K562 (cell line): ENCODE results near the gene JKAMP. TPM values are rescaled to one million over a fixed set of nuclear protein-coding genes. Genes with fewer than 3 reads are reported as not detected.

Source experiments
- ATAC-seq: fragments of 200-7000 bp; cut with Tn5 transposase; 3 replicates; pipeline ENCODE4 v1.9.1; 2020; ENCODE audit warnings: moderate library complexity
- BruUV-seq: library from RNA; stranded (reverse); fragments of 400-500 nt; replicated peaks from 2 replicates; lab custom pipeline; 2021; lab: Mats Ljungman, UMichigan
- CTCF ChIA-PET: fragments of 300-600 bp; formaldehyde crosslinking; extraction: SDS; loops from one replicate; lab custom pipeline; 2021; ENCODE audit warnings: low intra/inter-chr PET ratio; lab: Yijun Ruan, JAX
- POLR2A ChIA-PET: fragments of 300-600, 350-650 bp; sonication (Branson Sonifier 250); formaldehyde crosslinking; extraction: SDS; loops from one replicate; lab custom pipeline; 2021; ENCODE audit warnings: antibody characterized with exemption, inconsistent platforms; lab: Yijun Ruan, JAX
- DNase-seq, 4 experiments: peaks; one replicate each; pipeline versions ENCODE4 v3.0.0 to v3.0.0-alpha.2; 2011 to 2018; ENCODE audit warnings: low spot score in 3 of 4, mixed read lengths in 3 of 4; ENCODE audit errors: extremely low read depth in 1 of 4
- FAIRE-seq: peaks from 2 replicates; lab custom pipeline; 2011; peaks lifted over from hg19 to GRCh38; lab: Jason Lieb, UNC
- H2AFZ ChIP-seq: 2 replicates; pipeline ENCODE4 v1.6.0; 2011; ENCODE audit warnings: low read depth, low read length, control low read depth, inconsistent platforms
- H3K27ac ChIP-seq: fragments of 200-600 bp; 3 replicates; pipeline ENCODE4 v1.8.0; 2011; ENCODE audit warnings: low read depth, mild to moderate bottlenecking, control low read depth, inconsistent platforms, low read length, moderate library complexity, mixed read lengths; ENCODE audit errors: extremely low read depth
- H3K27me3 ChIP-seq, 2 experiments: fragments of 300-600 bp in 1 of 2; 2 replicates in 1 of 2; 3 replicates in 1 of 2; pipeline versions ENCODE4 v1.6.0 to v1.8.0; 2011; ENCODE audit warnings: inconsistent platforms in 2 of 2, low read length in 2 of 2, mild to moderate bottlenecking in 1 of 2, mixed read lengths in 1 of 2, moderate library complexity in 1 of 2; ENCODE audit not compliant: control insufficient read depth in 2 of 2, insufficient read depth in 2 of 2
- H3K36me3 ChIP-seq: fragments of 300-600 bp; 3 replicates; pipeline ENCODE4 v1.8.0; 2011; ENCODE audit warnings: mild to moderate bottlenecking, low read length, inconsistent platforms; ENCODE audit not compliant: control insufficient read depth, insufficient read depth
- H3K4me1 ChIP-seq, 2 experiments: fragments of 200-600 bp in 1 of 2; replicated peaks in 1 of 2; 2 replicates in 1 of 2; 3 replicates in 1 of 2; pipeline versions ENCODE4 v1.5.1 to v1.8.0; 2011; ENCODE audit warnings: inconsistent platforms in 2 of 2, low read length in 2 of 2, mild to moderate bottlenecking in 1 of 2, mixed read lengths in 1 of 2, moderate library complexity in 1 of 2; ENCODE audit not compliant: control insufficient read depth in 2 of 2, insufficient read depth in 2 of 2
- H3K4me2 ChIP-seq: 2 replicates; pipeline ENCODE4 v1.6.1; 2011; ENCODE audit warnings: low read length, control low read depth, inconsistent platforms, mixed read lengths; ENCODE audit not compliant: insufficient read depth
- H3K4me3 ChIP-seq: fragments of 200-600 bp; sonication (generic), shearing (Covaris generic); 2 replicates; pipeline ENCODE4 v1.5.1; 2016; ENCODE audit warnings: control low read depth, inconsistent platforms
- H3K79me2 ChIP-seq: fragments of 200-600 bp; 3 replicates; pipeline ENCODE4 v1.8.0; 2011; ENCODE audit warnings: low read length, inconsistent platforms; ENCODE audit not compliant: control insufficient read depth, insufficient read depth
- H3K9ac ChIP-seq, 2 experiments: 2 replicates each; pipeline versions ENCODE4 v1.6.0 to v1.6.1; 2011; ENCODE audit warnings: low read depth in 2 of 2, low read length in 2 of 2, control low read depth in 1 of 2, inconsistent platforms in 1 of 2, mild to moderate bottlenecking in 1 of 2, mixed read lengths in 1 of 2; ENCODE audit not compliant: insufficient read depth in 1 of 2
- H3K9me1 ChIP-seq: one replicate; pipeline ENCODE4 v1.6.0; 2011; ENCODE audit warnings: inconsistent platforms, mild to moderate bottlenecking, low read length, moderate library complexity; ENCODE audit not compliant: control insufficient read depth, insufficient read depth
- H3K9me3 ChIP-seq: replicated peaks from 2 replicates; pipeline ENCODE4 v1.5.1; 2011; ENCODE audit warnings: low read depth, low read length, inconsistent platforms; ENCODE audit not compliant: control insufficient read depth, insufficient read depth
- H4K20me1 ChIP-seq: replicated peaks from 2 replicates; pipeline ENCODE4 v1.6.1; 2011; ENCODE audit warnings: low read length, inconsistent platforms, mixed read lengths; ENCODE audit not compliant: control insufficient read depth, insufficient read depth
- EP400 ChIP-seq: fragments of 450-650 bp; IDR thresholded peaks from 2 replicates; pipeline ENCODE4 v1.6.1; 2017; ENCODE audit warnings: antibody characterized with exemption, mild to moderate bottlenecking, moderate library complexity
- HDAC3 ChIP-seq: fragments of 450-650 bp; IDR thresholded peaks from 2 replicates; pipeline ENCODE4 v1.6.1; 2018; ENCODE audit warnings: borderline replicate concordance, mild to moderate bottlenecking, moderate library complexity; ENCODE audit not compliant: partially characterized antibody
- NCOR1 ChIP-seq: fragments of 450-650 bp; IDR thresholded peaks from 2 replicates; pipeline ENCODE4 v1.6.1; 2016; ENCODE audit warnings: mild to moderate bottlenecking, moderate library complexity
- RBM15 ChIP-seq: fragments of 200-400 bp; formaldehyde crosslinking; IDR thresholded peaks from 2 replicates; pipeline ENCODE4 v1.6.1; 2018; ENCODE audit warnings: mild to moderate bottlenecking, low read length, moderate library complexity; ENCODE audit not compliant: insufficient read depth
- ZBTB8A ChIP-seq: fragments of 450-650 bp; IDR thresholded peaks from 2 replicates; pipeline ENCODE4 v1.6.1; 2018; ENCODE audit warnings: mild to moderate bottlenecking, moderate library complexity; ENCODE audit not compliant: partially characterized antibody
- ZC3H11A ChIP-seq: IDR thresholded peaks from 2 replicates; pipeline ENCODE4 v1.6.1; 2012; ENCODE audit warnings: low read depth, low read length, improper control_type of control experiment
- ZNF133 ChIP-seq: fragments of 250-450 bp; sonication (Bioruptor Pico); IDR thresholded peaks from 2 replicates; pipeline ENCODE4 v1.4.0; 2020; ENCODE audit warnings: mild to moderate bottlenecking
- ZNF707 ChIP-seq: fragments of 250-450 bp; sonication (Bioruptor Pico); conservative IDR thresholded peaks from 2 replicates; pipeline ENCODE4 v1.8.0; 2022; ENCODE audit warnings: inconsistent platforms, mild to moderate bottlenecking, moderate library complexity
- ZNF785 ChIP-seq: fragments of 250-450 bp; sonication (Bioruptor Pico); IDR thresholded peaks from 2 replicates; pipeline ENCODE4 v1.4.0; 2020; ENCODE audit warnings: mild to moderate bottlenecking
- ZNF79 ChIP-seq: fragments of 250-450 bp; sonication (Bioruptor Pico); IDR thresholded peaks from 2 replicates; pipeline ENCODE4 v1.4.0; 2020; ENCODE audit warnings: low read depth, mild to moderate bottlenecking, moderate library complexity
- WGBS: fragments of 100-300 bp; shearing (Covaris generic); methylation state at CpG from one replicate; pipeline ENCODE4 v1.1.6; 2016; ENCODE audit warnings: low coverage, mixed read lengths; ENCODE audit not compliant: insufficient coverage; ENCODE audit errors: missing lambda C conversion rate; 5-methylcytosine and 5-hydroxymethylcytosine counted together
- in situ Hi-C: fragments of 300-500 bp; cut with MboI; formaldehyde crosslinking; loops from 4 replicates; pipeline ENCODE4 v1.15.0; 2018; ENCODE audit warnings: inconsistent platforms, mixed read lengths
- intact Hi-C: fragments of 100-400 bp; cut with micrococcal nuclease; formaldehyde crosslinking; loops from 2 replicates; pipeline ENCODE4 v1.14.2; 2022
- polyA plus RNA-seq, 8 experiments: library from polyadenylated mRNA; depleted of rRNA in 4 of 8; stranded (reverse) in 5 of 8; unstranded in 3 of 8; fragments of >200 nt; fragmentation: Nextera tagmentation in 2 of 8; fragmentation: Illumina TruSeq in 1 of 8; extraction: Ambion mirVana in 2 of 8; extraction: Trizol in 1 of 8; gene quantifications; 2 replicates each; pipeline versions ENCODE4 v1.2.1 to v1.2.3, GENCODE V29; 2011 to 2014; ENCODE audit warnings: inconsistent platforms in 1 of 8, missing spikeins in 1 of 8
- total RNA-seq, 7 experiments: library from RNA; depleted of rRNA in 6 of 7; stranded (reverse); fragments of >200 nt in 6 of 7; fragmentation: Illumina TruSeq in 2 of 7; extraction: Trizol in 2 of 7; gene quantifications; 2 replicates each; pipeline versions ENCODE4 v1.2.1 to v1.2.3, GENCODE V29; 2011 to 2021; ENCODE audit warnings: low replicate concordance in 1 of 7
- TF ChIP-seq, protein P1 (sequence below): fragments of 250-450 bp; sonication (Bioruptor Pico); IDR thresholded peaks from 2 replicates; pipeline ENCODE4 v1.8.0; 2022; ENCODE audit warnings: inconsistent platforms
- TF ChIP-seq, protein P2 (sequence below): fragments of 250-450 bp; sonication (Bioruptor Pico); IDR thresholded peaks from 2 replicates; pipeline ENCODE4 v1.4.0; 2020; ENCODE audit warnings: mild to moderate bottlenecking, moderate library complexity, borderline replicate concordance
- TF ChIP-seq, protein P3 (sequence below): fragments of 450-650 bp; IDR thresholded peaks from 2 replicates; pipeline ENCODE4 v1.6.1; 2016; ENCODE audit warnings: missing biosample characterization, missing genetic modification characterization
- TF ChIP-seq, protein P4 (sequence below), 2 experiments: fragments of 200-800 bp in 1 of 2; sonication (Bioruptor generic) in 1 of 2; sonication (generic) in 1 of 2; formaldehyde crosslinking in 1 of 2; IDR thresholded peaks in 1 of 2; conservative IDR thresholded peaks in 1 of 2; 2 replicates each; pipeline versions ENCODE4 v1.5.0 to v1.6.1; 2016 to 2020; ENCODE audit warnings: missing compliant biosample characterization in 1 of 2, missing genetic modification characterization in 1 of 2, missing genetic modification reagents in 1 of 2

JKAMP gene
- total and polyA plus RNA-seq, 9 of the 15 experiments (the other 6 are each of a cell fraction or from before 2014, with no cell fraction given), result 19.3 to 119 (median 33.8) TPM

DNA sequence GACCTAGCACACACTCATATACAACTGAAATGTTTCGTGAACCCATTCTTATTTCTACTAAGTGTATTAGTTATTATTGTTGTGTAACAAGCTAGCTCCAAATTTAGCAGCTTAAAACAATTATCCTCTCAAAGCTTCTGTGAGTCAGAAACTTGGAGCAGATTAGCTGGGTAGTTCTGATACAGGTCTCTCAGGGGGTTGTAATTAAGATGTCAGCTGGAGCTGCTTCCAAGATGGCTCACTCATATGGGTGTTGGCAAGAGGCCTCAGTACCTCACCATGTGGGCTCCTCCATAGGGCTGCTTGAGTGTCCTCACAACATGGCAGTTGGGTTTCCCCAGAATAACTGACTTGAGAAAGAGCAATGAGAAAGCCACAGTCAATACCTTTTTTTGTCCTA is 28.9 kb upstream of the JKAMP start:
- in situ Hi-C loops (no loop called here), intact Hi-C loops (no loop called here)
- Histone ChIP-seq H3K36me3 (peaks cover 9% of the 10 kb centered on the region; the same call in 2 of the 3 replicates), H3K9me1 (no peaks in the 10 kb centered on the region), H3K4me3 (no peak overlapping the region), H3K9ac (no peak overlapping the region), H3K4me1 (no peaks in the 10 kb centered on the region), H2AFZ (no peak overlapping the region), H3K4me2 (no peak overlapping the region), H3K27me3 (no peaks in the 10 kb centered on the region), H4K20me1 (no peaks in the 10 kb centered on the region), H3K79me2 (no peaks in the 10 kb centered on the region), H3K9me3 (no peaks in the 10 kb centered on the region), H3K27ac (no peak overlapping the region)
- CTCF ChIA-PET, result no interaction called here
- FAIRE-seq, result no peak
- DNase-seq, result no peak
- no peak for ATAC-seq
- BruUV-seq, result no TSS peak
- no CpG with 5 or more reads among the region's 1 CpG for WGBS
- POLR2A ChIA-PET, result no interaction called here
- TF ChIP-seq EP400, result no peak
- no peak for TF ChIP-seq ZNF707
- no peak for TF ChIP-seq ZNF785 (CRISPR knock-in tag)
- no peak for TF ChIP-seq ZC3H11A
- TF ChIP-seq NCOR1, result no peak
- TF ChIP-seq, protein P1, sequence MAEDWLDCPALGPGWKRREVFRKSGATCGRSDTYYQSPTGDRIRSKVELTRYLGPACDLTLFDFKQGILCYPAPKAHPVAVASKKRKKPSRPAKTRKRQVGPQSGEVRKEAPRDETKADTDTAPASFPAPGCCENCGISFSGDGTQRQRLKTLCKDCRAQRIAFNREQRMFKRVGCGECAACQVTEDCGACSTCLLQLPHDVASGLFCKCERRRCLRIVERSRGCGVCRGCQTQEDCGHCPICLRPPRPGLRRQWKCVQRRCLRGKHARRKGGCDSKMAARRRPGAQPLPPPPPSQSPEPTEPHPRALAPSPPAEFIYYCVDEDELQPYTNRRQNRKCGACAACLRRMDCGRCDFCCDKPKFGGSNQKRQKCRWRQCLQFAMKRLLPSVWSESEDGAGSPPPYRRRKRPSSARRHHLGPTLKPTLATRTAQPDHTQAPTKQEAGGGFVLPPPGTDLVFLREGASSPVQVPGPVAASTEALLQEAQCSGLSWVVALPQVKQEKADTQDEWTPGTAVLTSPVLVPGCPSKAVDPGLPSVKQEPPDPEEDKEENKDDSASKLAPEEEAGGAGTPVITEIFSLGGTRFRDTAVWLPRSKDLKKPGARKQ (CRISPR knock-in tag), result no peak
- TF ChIP-seq HDAC3, result no peak
- no peak for TF ChIP-seq ZNF79 (CRISPR knock-in tag)
- TF ChIP-seq, protein P2, sequence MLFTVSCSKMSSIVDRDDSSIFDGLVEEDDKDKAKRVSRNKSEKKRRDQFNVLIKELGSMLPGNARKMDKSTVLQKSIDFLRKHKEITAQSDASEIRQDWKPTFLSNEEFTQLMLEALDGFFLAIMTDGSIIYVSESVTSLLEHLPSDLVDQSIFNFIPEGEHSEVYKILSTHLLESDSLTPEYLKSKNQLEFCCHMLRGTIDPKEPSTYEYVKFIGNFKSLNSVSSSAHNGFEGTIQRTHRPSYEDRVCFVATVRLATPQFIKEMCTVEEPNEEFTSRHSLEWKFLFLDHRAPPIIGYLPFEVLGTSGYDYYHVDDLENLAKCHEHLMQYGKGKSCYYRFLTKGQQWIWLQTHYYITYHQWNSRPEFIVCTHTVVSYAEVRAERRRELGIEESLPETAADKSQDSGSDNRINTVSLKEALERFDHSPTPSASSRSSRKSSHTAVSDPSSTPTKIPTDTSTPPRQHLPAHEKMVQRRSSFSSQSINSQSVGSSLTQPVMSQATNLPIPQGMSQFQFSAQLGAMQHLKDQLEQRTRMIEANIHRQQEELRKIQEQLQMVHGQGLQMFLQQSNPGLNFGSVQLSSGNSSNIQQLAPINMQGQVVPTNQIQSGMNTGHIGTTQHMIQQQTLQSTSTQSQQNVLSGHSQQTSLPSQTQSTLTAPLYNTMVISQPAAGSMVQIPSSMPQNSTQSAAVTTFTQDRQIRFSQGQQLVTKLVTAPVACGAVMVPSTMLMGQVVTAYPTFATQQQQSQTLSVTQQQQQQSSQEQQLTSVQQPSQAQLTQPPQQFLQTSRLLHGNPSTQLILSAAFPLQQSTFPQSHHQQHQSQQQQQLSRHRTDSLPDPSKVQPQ (CRISPR knock-in tag), result no peak
- no peak for TF ChIP-seq ZBTB8A
- TF ChIP-seq, protein P3, sequence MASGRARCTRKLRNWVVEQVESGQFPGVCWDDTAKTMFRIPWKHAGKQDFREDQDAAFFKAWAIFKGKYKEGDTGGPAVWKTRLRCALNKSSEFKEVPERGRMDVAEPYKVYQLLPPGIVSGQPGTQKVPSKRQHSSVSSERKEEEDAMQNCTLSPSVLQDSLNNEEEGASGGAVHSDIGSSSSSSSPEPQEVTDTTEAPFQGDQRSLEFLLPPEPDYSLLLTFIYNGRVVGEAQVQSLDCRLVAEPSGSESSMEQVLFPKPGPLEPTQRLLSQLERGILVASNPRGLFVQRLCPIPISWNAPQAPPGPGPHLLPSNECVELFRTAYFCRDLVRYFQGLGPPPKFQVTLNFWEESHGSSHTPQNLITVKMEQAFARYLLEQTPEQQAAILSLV, result no peak
- TF ChIP-seq ZNF133 (CRISPR knock-in tag), result no peak
- TF ChIP-seq RBM15, result no peak
- TF ChIP-seq, protein P4, sequence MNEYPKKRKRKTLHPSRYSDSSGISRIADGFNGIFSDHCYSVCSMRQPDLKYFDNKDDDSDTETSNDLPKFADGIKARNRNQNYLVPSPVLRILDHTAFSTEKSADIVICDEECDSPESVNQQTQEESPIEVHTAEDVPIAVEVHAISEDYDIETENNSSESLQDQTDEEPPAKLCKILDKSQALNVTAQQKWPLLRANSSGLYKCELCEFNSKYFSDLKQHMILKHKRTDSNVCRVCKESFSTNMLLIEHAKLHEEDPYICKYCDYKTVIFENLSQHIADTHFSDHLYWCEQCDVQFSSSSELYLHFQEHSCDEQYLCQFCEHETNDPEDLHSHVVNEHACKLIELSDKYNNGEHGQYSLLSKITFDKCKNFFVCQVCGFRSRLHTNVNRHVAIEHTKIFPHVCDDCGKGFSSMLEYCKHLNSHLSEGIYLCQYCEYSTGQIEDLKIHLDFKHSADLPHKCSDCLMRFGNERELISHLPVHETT (CRISPR knock-in tag; conservative IDR thresholded peaks at IDR 0.05 in 1 of 2, IDR thresholded peaks at IDR 0.05 in 1 of 2), result no peak
